HG03175 (cell line): ENCODE measurements around the gene GLRX5.
"Not testable (repeated sequence)": the region's sequence is repeated elsewhere in the genome, so short reads cannot be mapped to it uniquely, and the experiment has no call there.

Experiments
- ATAC-seq: cut with Tn5 transposase; IDR thresholded peaks from one replicate; pipeline ENCODE4 v1.9.1; 2021; ENCODE audit warnings: mild to moderate bottlenecking, moderate library complexity; ENCODE audit not compliant: unreplicated experiment

The GLRX5 gene

GRCh38 chr14:95498622-95499353, 36.1 kb upstream of the GLRX5 start:
- no peak for ATAC-seq

DNA sequence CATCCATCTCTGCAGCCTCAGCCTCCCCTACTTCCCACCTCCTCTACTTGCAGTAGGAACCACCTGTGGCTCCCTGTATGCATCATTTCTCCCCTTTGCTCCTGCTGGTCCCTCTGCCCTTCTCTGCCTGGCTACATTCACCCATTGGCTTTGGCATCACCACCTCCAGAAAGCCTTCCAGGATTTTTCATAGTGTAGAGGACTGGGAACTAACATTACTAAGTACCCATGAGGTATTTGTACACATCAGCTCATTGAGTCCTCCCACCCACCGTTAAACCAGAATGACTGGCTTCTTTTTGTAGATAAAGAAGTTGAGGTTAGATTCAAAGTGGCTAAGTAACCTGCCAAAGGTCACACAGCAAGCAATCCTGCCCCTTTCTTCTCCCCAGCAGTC, 35.5 kb upstream of the GLRX5 start:
- ATAC-seq, result no peak

DNA sequence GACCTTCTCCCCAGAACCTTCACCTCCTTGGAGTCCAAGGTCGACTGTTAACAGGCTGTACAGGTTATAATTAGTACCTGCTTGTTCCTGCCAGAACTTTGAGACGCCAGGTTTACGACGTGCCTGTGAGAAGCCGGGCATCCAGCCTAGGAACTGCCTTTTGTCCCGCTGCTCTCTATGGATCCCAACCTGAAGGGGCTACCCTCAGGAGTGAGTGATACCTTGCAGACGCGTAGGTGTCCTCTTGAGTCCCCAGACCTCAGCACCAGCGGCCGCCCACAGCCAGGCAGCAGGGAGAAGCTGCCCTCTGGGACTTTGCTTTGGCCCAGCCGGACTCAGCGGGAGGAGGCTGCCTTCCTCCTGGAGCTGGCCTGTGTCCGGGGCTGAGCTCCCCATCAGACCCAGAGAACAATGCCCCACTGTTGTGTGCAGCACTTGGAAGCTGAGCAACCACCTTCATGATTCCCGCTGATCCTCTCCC, 34.6 kb upstream of the GLRX5 start:
- ATAC-seq, result no peak

- ATAC-seq, result no peak
Observed at GRCh38 chr14:95500772-95501401, 34.0 kb upstream of the GLRX5 start.

DNA sequence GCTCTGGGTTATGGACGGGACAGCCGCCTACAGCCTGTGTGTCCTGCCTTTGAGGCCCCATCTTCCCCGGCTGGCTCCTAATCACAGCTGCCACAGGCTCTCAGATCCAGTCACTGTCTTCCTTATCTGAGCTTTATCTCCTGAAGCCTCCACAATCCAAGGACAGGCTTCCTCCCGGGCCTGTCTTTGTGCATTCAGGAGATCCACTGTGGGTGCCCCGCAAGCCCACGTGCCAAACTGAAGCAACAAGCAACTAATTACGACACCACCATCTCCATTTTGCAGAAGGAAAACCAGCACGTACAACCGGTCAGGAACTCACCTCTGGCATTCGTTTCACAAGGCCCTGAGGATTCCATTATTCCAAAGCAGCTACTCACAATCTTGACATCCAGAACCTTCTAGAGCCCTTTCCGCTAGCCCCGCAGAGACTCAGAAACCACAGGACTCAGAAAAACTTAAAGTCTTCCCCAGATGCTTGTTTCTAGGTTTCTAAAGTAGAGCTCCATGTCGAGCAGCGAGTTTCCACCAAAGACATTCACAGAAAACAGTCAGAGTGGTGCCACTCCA, 32.4 kb upstream of the GLRX5 start:
- ATAC-seq, result no peak

DNA sequence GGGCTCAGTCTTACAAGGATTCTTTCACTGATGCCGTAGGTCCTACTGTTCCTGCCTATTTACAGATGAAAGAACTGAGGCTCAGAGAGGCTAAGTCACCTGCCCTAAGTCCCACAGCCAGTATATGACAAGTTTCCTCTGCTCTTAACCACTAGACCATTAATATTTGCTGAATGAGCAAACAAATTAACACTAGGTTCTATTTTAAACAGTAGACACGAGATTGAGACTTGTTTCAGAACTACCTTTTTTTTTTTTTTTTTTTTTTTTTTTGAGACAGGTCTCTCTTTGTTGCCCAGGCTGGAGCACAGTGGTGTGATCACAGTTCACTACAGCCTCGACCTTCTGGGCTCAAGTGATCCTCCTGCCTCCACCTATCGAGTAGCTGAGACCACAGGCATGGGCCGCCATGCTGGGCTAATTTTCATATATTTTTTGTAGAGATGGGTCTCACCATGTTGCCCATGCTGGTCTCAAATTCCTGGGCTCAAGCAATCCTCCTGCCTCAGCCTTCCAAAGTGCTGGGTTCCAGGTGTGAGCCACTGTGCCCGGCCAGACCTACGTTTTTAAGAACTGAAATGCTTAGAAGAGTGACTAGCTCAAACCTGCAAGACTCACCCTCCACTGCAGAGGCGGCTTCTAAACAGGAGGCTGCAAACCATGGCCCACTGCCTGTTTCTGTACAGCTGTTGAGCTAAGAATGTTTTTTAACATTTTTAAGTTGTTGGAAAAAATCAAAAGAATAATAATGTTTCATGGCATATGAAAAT, 31.3 kb upstream of the GLRX5 start:
- peak; percentile 64 for ATAC-seq

GRCh38 chr14:95504135-95505029, 30.5 kb upstream of the GLRX5 start:
- ATAC-seq, result peak; percentile 34

GRCh38 chr14:95505030-95505589, 29.7 kb upstream of the GLRX5 start:
- ATAC-seq, result no peak

DNA sequence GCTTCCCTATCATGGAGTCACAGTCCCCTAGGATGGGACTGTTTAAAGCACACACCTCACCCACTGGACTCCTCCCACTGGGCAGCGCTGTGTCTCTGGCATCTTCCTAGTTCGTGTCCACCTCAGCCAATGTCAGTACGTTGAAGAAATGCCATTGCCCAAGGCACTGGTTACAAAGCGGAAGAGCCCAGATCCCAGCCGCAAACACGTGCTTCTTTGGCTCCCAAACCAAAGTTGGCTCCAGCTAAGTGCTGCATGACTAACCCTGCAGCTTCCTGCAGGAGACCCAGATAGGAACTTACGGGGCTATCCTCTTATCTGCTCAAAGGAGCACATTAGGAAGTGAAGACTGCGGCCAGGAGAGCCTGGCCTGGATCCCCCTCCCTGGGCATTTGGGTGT, 27.7 kb upstream of the GLRX5 start:
- ATAC-seq, result no peak

DNA sequence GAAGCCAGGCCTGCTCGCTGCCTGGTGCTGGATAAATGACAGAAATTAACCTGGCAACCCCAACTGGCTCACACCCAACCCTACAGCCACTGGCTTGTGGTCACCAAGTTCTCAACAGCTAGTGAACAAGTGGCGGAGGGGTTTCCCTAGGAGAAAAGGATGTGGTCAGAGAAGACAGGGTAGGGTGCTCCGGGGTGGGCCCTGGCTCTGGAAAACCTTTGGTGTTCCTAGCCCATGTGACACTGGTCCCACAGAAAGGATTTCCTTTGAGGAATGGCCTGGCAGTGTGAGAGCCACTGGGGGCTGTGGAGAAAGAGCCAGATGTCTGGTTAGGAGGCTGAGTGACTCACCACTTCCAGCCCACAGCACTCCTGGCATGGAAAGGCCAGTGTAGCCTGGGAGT, 27.1 kb upstream of the GLRX5 start:
- ATAC-seq, result no peak

GRCh38 chr14:95508377-95508776, 26.5 kb upstream of the GLRX5 start:
- no peak for ATAC-seq

DNA sequence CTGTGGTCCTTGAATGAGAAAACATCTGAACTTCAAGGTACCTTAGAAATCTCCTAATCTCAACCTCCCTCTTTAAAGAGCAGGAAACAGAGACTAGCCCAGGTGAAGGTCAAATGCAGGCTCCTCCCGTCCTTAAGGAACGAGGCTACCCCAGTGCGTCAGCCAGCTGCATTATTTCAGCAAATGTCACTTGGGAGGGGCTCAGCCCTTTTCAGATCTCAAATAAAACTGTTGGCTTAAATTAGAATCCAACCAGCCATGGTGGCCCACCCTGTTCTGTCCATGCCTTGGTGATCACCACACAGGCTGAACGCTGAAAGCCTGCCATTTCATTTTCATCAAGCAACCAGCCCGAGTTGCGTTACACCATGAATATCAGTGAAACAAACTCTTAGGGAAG, 25.4 kb upstream of the GLRX5 start:
- ATAC-seq, result no peak

GRCh38 chr14:95510344-95510743, 24.5 kb upstream of the GLRX5 start:
- not testable (repeated sequence) for ATAC-seq

DNA sequence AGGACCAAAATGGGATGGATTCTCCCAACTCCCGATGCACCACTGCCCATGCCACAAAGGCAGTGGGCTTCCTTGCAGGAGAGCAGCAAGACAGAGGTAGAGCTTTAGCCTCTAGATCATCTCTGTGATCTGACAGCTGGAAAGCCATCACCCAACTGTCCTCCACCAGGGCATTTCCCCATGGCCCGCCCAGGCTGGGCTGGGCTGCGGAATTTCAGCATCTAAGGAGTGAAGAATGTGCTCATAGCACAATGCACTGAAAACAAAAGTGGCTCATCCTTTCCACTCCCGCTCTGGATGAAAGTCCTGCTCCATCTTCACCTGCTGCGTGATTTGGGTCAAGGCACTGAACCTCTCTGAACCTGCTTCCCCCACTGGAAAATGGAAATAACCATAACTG, 24.0 kb upstream of the GLRX5 start:
- no peak for ATAC-seq

GRCh38 chr14:95511687-95512086, 23.2 kb upstream of the GLRX5 start:
- no peak for ATAC-seq

DNA sequence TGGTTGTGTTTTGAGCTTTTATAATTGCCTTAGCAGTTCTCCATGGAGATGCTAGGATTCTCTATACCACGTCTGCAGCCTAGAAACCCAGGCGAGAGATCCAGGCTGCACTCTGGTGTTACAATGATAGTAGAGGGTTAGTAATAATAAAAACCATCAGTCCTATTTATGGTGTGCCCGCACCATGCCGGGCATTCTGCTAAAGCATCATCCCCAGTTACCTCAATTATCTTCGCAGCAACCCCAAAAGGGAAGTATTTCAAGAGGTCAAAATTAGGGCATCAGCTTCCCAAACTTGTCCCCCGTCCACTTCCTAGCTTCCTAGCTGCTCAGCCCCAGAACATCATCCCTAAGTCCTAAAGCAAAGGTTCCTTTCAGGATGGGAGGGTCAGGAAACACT, 21.6 kb upstream of the GLRX5 start:
- ATAC-seq, result no peak

GRCh38 chr14:95514131-95515079, 20.4 kb upstream of the GLRX5 start:
- ATAC-seq, result no peak

GRCh38 chr14:95515080-95515489, 19.8 kb upstream of the GLRX5 start:
- ATAC-seq, result no peak
